OCI-LY3 (cell line): ENCODE data around the gene BTBD19.

Source experiments
- H2AFZ ChIP-seq: fragments of 200-600, 300-600 bp; shearing (Covaris generic); 2 replicates; pipeline ENCODE4 v1.6.0; 2014; ENCODE audit warnings: antibody characterized with exemption, low read depth, low read length
- H3K27ac ChIP-seq: fragments of 200-600, 300-600 bp; sonication (generic); 2 replicates; pipeline ENCODE4 v1.5.1; 2014; ENCODE audit warnings: mild to moderate bottlenecking, low read length, moderate library complexity, mixed read lengths
- H3K27me3 ChIP-seq: fragments of 200-600, 300-600 bp; sonication (generic); 2 replicates; pipeline ENCODE4 v1.6.1; 2014; ENCODE audit warnings: low read depth, low read length, mixed read lengths
- H3K36me3 ChIP-seq: fragments of 200-600, 300-600 bp; sonication (generic); replicated peaks from 2 replicates; pipeline ENCODE3; 2014; ENCODE audit warnings: low read depth, low read length, mixed read lengths
- H3K4me1 ChIP-seq: fragments of 300-600, 200-600 bp; sonication (generic); 2 replicates; pipeline ENCODE4 v1.6.1; 2014; ENCODE audit warnings: low read length, mixed read lengths
- H3K4me2 ChIP-seq: fragments of 200-600, 300-600 bp; sonication (generic); 2 replicates; pipeline ENCODE4 v1.6.1; 2014; ENCODE audit warnings: low read length, mixed read lengths
- H3K4me3 ChIP-seq: fragments of 300-600, 200-600 bp; sonication (generic); 2 replicates; pipeline ENCODE4 v1.5.1; 2014; ENCODE audit warnings: antibody characterized with exemption, mild to moderate bottlenecking, low read length, moderate library complexity
- H3K79me2 ChIP-seq: fragments of 300-600, 200-600 bp; shearing (Covaris generic); 2 replicates; pipeline ENCODE4 v1.6.1; 2014; ENCODE audit warnings: mild to moderate bottlenecking, low read length, mixed read lengths
- H3K9ac ChIP-seq: fragments of 300-600, 200-600 bp; shearing (Covaris generic); 2 replicates; pipeline ENCODE4 v1.6.0; 2014; ENCODE audit warnings: mild to moderate bottlenecking, low read length, moderate library complexity
- H3K9me3 ChIP-seq: fragments of 200-600, 300-600 bp; shearing (Covaris generic); 2 replicates; pipeline ENCODE4 v1.6.1; 2014; ENCODE audit warnings: low read length, mixed read lengths; ENCODE audit not compliant: insufficient read depth
- H4K20me1 ChIP-seq: fragments of 200-600, 300-600 bp; sonication (generic); 2 replicates; pipeline ENCODE4 v1.6.1; 2016; ENCODE audit warnings: low read length, mixed read lengths; ENCODE audit not compliant: insufficient read depth
- EZH2phosphoT487 ChIP-seq: fragments of 200-600 bp; shearing (Covaris generic); IDR thresholded peaks from 2 replicates; pipeline ENCODE4 v1.6.1; 2018; ENCODE audit warnings: antibody characterized with exemption, mixed run types, low read depth
- TF ChIP-seq, protein P1 (sequence below): fragments of 200-600, 300-600 bp; sonication (generic); IDR thresholded peaks from 2 replicates; pipeline ENCODE4 v1.5.1; 2014; ENCODE audit warnings: antibody characterized with exemption, low read length, low read depth

The BTBD19 gene

DNA sequence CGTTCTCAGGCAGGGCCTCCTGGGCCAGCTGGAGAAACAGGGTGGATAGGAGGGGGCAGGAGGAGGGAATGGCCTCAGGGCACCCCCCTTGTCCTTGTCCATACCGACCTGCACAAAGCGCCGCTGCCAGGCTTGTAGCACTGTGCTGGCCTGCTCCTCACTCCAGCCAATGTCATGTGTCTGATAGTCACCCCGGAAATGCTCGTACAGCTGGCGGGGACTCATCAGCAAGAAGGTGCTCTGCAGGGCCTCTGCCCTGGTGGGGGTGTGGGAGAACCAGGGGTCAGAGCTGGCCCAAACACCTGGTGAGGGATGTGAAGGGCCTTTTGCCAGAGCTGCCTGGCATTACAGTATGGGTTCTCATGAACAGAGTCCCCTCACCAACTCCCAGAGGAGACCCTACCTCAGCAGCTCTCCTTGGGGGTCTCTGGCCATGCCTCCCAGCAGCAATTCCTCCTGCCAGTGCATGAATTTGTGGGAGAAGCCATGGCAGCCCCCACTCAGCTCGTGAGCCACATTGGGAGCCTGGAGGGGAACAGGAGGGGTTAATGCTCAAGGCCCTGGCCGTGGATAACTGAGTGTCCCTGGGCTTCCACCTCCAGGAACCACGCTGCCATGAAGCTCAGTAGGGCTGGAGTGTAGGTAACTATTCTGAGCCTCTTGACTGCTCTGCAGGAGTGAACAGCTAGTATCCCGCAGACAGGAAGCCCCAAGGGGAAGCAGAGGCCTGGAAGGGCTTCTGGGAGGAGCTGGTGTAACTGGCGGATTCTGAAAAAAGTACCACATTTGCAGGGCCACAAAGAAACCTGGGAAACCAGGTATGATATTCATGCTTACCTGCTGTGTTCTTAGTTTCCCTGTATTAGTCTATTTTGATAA, 21.4 kb downstream of the BTBD19 start:
- no peak overlapping the region for H3K9ac ChIP-seq

GRCh38 chr1:44830900-44831304, 22.6 kb downstream of the BTBD19 start:
- Histone ChIP-seq H2AFZ (no peak overlapping the region), H3K9me3 (no peaks in the 10 kb centered on the region), H3K4me2 (no peak overlapping the region), H3K27me3 (no peaks in the 10 kb centered on the region), H3K79me2 (no peaks in the 10 kb centered on the region), H3K27ac (no peak overlapping the region), H4K20me1 (no peaks in the 10 kb centered on the region), H3K9ac (no peak overlapping the region), H3K4me3 (no peak overlapping the region), H3K4me1 (peaks cover 11% of the 10 kb centered on the region), H3K36me3 (no peaks in the 10 kb centered on the region)
- TF ChIP-seq, protein P1, sequence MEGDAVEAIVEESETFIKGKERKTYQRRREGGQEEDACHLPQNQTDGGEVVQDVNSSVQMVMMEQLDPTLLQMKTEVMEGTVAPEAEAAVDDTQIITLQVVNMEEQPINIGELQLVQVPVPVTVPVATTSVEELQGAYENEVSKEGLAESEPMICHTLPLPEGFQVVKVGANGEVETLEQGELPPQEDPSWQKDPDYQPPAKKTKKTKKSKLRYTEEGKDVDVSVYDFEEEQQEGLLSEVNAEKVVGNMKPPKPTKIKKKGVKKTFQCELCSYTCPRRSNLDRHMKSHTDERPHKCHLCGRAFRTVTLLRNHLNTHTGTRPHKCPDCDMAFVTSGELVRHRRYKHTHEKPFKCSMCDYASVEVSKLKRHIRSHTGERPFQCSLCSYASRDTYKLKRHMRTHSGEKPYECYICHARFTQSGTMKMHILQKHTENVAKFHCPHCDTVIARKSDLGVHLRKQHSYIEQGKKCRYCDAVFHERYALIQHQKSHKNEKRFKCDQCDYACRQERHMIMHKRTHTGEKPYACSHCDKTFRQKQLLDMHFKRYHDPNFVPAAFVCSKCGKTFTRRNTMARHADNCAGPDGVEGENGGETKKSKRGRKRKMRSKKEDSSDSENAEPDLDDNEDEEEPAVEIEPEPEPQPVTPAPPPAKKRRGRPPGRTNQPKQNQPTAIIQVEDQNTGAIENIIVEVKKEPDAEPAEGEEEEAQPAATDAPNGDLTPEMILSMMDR = no peak
- no peak for TF ChIP-seq EZH2phosphoT487

More for the DNA sequence above, 21.4 kb downstream of the BTBD19 start:
- Histone ChIP-seq H3K4me2 (no peak overlapping the region), H3K4me3 (no peak overlapping the region), H2AFZ (no peak overlapping the region), H3K4me1 (peaks cover 5% of the 10 kb centered on the region; the same call in 1 of the 2 replicates), H3K27me3 (no peaks in the 10 kb centered on the region), H3K79me2 (no peaks in the 10 kb centered on the region), H3K27ac (no peak overlapping the region), H3K36me3 (no peaks in the 10 kb centered on the region), H4K20me1 (no peaks in the 10 kb centered on the region), H3K9me3 (no peaks in the 10 kb centered on the region)
- TF ChIP-seq, protein P1 = no peak
- no peak for TF ChIP-seq EZH2phosphoT487

GRCh38 chr1:44831516-44831915, 23.2 kb downstream of the BTBD19 start:
- Histone ChIP-seq H3K9ac (no peak overlapping the region), H3K27ac (no peak overlapping the region), H2AFZ (no peak overlapping the region), H3K36me3 (no peaks in the 10 kb centered on the region), H3K4me2 (no peak overlapping the region), H3K79me2 (no peaks in the 10 kb centered on the region), H3K4me1 (peaks cover 14% of the 10 kb centered on the region), H3K9me3 (no peaks in the 10 kb centered on the region), H3K4me3 (no peak overlapping the region), H4K20me1 (no peaks in the 10 kb centered on the region), H3K27me3 (no peaks in the 10 kb centered on the region)
- TF ChIP-seq EZH2phosphoT487 = no peak
- TF ChIP-seq, protein P1 = no peak

DNA sequence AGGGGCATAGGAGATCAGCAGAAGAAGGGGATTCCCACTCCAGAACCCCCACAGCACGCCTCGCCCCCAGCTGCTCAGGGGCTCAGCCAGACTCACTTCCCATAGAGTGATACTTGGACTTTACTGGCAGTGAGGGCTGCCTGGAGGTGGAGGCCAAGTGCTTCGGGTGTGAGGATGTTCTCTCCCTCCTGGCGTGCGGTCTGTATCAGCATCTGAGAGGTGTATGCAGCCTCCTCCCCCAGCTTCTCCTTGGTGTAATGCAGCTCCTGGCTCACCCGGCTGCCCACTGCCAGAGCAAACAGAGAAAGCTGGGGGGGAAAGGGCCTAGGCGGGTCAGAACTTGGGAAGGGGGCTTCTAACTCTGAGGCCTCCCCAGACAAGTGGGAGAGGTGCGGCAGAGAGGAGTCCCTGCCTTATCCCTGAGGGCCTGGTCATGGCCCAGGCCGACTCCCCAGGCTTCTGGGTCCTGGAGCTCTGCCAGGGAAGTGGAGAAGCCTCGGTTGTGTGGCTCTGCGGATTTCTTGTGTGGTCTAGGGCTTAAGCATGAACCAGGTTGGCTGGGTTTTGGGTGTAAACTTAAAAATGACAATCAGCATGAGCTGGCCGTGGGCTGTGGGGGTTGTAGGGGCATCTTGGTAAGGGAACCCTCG, 23.9 kb downstream of the BTBD19 start:
- Histone ChIP-seq H3K27ac (no peak overlapping the region), H3K4me3 (no peak overlapping the region), H2AFZ (no peak overlapping the region), H3K9me3 (no peaks in the 10 kb centered on the region), H3K9ac (no peak overlapping the region), H3K79me2 (no peaks in the 10 kb centered on the region), H4K20me1 (no peaks in the 10 kb centered on the region), H3K36me3 (no peaks in the 10 kb centered on the region), H3K27me3 (no peaks in the 10 kb centered on the region), H3K4me1 (peaks cover 14% of the 10 kb centered on the region), H3K4me2 (no peak overlapping the region)
- TF ChIP-seq, protein P1 = no peak
- no peak for TF ChIP-seq EZH2phosphoT487
